Measurements from ENCODE around the gene KDM2A. TPM values are rescaled to one million over a fixed set of nuclear protein-coding genes. Genes with fewer than 3 reads are reported as not detected.

KDM2A gene
- total and polyA plus RNA-seq, 2 of the 13 experiments (the other 11 are each of a cell fraction or from before 2014, with no cell fraction given): 31.3 to 31.4 TPM

- TF ChIP-seq ZNF800 (CRISPR knock-in tag; IDR thresholded peaks at IDR 0.05) (peak; percentile 17; the same call in 1 of the 2 replicates), ZNF784 (CRISPR knock-in tag; IDR thresholded peaks at IDR 0.05; ENCODE audit: borderline replicate concordance) (peak; percentile 88), HBP1 (CRISPR knock-in tag; IDR thresholded peaks at IDR 0.05; ENCODE audit: low read depth) (peak; percentile 38; the same call in 1 of the 2 replicates), HNF4A (CRISPR knock-in tag; IDR thresholded peaks at IDR 0.05) (peak; percentile 79), ZNF33B (CRISPR knock-in tag; IDR thresholded peaks at IDR 0.05) (0 out of 2 replicates have a peak, but pooled peaks have one; percentile 24), ZFX (CRISPR knock-in tag; IDR thresholded peaks at IDR 0.05; ENCODE audit: low read depth) (peak; percentile 76), ZNF513 (CRISPR knock-in tag; conservative IDR thresholded peaks at IDR 0.05) (no peak), JUN (CRISPR knock-in tag; IDR thresholded peaks at IDR 0.05) (no peak), ZSCAN31 (CRISPR knock-in tag; IDR thresholded peaks at IDR 0.05; ENCODE audit: low read depth) (0 out of 2 replicates have a peak, but pooled peaks have one; percentile 31), ZNF281 (CRISPR knock-in tag; IDR thresholded peaks at IDR 0.05; ENCODE audit: borderline replicate concordance) (no peak), THAP7 (CRISPR knock-in tag; IDR thresholded peaks at IDR 0.05) (0 out of 2 replicates have a peak, but pooled peaks have one; percentile 49), SRY (CRISPR knock-in tag; IDR thresholded peaks at IDR 0.05) (peak; percentile 39; the same call in 1 of the 2 replicates), TBX2 (CRISPR knock-in tag; IDR thresholded peaks at IDR 0.05; ENCODE audit: borderline replicate concordance) (peak; percentile 74), TBP (CRISPR knock-in tag; IDR thresholded peaks at IDR 0.05) (no peak)
- TF ChIP-seq, protein P1, sequence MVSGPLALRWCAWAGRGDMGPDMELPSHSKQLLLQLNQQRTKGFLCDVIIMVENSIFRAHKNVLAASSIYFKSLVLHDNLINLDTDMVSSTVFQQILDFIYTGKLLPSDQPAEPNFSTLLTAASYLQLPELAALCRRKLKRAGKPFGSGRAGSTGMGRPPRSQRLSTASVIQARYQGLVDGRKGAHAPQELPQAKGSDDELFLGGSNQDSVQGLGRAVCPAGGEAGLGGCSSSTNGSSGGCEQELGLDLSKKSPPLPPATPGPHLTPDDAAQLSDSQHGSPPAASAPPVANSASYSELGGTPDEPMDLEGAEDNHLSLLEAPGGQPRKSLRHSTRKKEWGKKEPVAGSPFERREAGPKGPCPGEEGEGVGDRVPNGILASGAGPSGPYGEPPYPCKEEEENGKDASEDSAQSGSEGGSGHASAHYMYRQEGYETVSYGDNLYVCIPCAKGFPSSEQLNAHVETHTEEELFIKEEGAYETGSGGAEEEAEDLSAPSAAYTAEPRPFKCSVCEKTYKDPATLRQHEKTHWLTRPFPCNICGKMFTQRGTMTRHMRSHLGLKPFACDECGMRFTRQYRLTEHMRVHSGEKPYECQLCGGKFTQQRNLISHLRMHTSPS (CRISPR knock-in tag; IDR thresholded peaks at IDR 0.05; ENCODE audit: low read depth): peak; percentile 74
These were observed 148.4 kb downstream of the KDM2A start (continued) for GRCh38 chr11:67267188-67268080.
